Activated T-cell treated with anti-CD3 and anti-CD28 coated beads for 4 hours (primary cell): Measurements from ENCODE around the gene RPS6KA1.
"Not testable (repeated sequence)": the region's sequence is repeated elsewhere in the genome, so short reads cannot be mapped to it uniquely, and the experiment has no call there.

Experiments used
- DNase-seq: peaks from one replicate; pipeline ENCODE4 v3.0.0-alpha.2; 2020

The RPS6KA1 gene

DNA sequence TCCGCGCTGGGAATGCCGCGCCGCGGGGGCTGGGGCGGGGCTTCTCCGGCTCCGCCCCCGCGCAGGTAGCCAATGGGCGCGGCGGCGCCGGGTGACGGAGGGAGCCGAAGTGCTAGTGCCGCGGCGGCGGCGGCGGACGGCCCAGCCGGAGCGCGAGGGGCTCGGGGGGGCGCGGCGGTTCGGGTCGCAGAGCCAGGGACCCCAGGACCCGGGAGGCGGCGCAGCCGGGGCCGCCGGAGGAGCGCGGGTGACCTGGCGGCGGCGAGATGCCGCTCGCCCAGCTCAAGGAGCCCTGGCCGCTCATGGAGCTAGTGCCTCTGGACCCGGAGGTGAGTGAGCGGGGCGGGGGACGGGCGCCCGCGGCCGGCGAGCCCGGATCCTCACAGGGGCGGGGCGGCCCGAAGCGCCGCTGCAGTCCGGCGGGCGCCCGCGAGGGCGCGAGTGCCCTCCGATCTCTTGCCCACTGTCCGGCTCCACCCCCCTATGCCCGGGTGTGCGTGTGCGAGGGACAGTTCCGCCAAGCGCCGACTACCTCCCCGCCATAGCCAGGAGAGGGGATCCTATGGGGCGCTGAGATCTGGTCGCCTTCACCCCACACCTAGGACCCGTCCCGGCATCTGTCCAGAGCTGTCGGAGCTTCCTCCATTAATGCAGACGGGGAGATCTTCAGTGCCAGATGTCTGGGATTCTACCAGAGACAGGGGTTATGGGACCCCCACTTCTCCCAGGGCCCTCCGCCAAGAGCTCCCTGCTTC lies at the start of gene RPS6KA1:
Gene RPS6KA1 (plus strand): TSS at position 107 of the 755 bp plus-strand sequence. CDS start 160 bp downstream, at position 267.
- DNase-seq = peak; percentile 45

DNA sequence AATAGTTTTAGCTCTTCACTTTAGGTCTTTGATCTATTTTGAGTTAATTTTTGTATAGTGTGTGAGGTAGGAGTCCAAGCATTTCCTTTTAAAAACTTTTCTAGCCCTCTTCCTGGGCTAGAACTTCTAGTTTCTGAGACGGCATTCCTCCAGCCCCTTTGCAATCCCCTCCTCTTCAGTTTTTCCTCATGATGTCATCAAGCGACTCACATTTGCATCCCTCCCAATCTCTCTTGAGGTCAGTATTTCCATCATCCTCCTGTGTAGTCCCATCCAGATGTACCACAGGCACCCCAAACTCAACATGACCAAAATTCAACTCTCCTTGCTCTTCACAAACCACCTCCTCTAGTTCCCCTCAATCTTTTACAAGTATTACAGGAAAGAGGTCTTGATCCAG lies 46.6 kb upstream of the RPS6KA1 start:
- no peak for DNase-seq

DNA sequence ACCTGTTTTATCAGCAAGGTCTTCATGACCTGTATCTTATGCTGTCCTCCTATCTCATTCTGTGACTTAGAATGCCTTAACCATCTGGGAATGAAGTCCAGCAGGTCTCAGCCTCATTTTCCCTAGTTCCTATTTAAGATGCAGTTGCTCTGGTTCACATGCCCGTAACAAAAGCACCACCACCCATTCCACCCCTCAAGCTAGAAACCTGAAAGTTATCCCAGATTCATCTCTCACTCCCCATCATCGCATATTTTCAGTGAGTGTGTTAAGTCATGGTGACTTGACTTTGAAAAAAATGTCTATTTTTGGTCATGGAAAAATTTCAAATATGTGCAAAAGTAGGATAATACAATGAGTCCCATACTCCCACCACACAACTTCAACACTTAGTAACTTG lies 45.6 kb upstream of the RPS6KA1 start:
- no peak for DNase-seq

DNA sequence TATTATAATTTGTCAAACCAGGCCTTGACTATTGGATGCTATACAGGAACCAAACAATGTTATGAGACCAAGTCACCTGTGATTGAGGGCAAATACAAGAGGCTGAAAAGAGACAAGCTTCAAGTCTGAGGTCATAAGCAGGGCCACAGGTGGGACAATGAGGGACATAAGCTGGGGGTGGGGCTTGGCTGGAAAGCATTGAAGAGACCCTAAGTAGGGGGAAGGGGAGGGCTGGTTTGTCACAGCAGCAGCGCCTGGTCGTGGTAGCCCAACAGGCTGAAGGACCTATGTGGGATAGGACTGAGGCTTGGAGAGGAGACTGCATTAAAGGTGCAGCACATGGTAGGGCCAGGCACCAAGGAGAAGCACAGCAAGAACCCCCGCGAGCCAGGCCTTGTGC lies 39.4 kb upstream of the RPS6KA1 start:
- DNase-seq = no peak

DNA sequence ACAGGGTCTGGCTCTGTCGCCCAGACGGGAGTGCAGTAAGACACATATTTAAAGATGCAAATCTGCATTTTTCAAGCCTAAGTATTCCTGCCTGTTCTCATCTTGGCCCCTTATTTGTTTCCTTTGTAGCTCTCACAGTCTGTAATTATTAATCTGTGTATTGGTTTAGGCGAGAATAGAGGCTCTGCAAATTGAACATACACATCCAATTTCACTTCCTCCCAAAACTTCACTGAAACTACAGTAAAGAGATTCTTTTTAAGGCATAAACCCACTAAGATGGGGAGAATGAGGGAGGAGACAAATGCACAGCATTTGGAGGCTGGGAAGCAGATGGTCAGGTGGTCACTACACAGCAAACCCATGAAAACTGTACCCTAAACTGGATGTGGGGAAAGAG lies 36.3 kb upstream of the RPS6KA1 start:
- DNase-seq = no peak

DNA sequence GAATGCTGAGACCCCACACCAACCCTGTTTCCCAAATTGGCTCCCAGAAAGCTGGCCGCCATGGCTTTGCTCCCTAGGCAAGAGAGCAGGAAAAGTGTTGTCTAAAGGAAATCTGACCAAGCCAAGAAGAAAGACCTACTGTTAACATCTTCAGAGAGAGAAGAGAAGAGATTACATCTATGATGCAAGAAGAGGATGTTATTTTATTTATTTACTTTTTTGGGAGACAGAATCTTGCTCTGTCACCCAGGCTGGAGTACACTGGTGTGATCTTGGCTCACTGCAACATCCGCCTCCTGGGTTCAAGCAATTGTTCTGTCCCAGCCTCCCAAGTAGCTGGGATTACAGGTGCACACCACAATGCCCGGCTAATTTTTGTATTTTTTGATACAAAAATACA lies 35.6 kb upstream of the RPS6KA1 start:
- no peak for DNase-seq

DNA sequence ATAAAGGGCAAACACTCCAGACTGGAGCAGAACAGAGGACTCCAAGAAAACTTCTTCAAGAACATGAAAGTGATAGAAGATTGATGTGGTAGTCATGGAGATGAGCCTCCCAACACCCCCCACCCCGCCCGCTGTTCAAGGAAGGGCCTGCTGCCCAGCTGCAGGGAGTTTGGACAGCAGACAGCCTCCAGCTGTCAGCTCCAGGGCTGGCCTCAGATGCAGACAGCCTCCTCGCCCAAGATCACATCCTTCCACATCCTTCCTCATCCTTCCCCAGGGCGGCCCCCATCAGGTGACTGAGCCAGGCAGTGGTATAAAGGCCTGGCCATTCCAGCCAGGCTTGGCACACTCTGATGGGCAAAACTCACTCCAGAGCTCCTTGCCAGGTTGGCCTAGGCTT lies 32.7 kb upstream of the RPS6KA1 start:
- no peak for DNase-seq

DNA sequence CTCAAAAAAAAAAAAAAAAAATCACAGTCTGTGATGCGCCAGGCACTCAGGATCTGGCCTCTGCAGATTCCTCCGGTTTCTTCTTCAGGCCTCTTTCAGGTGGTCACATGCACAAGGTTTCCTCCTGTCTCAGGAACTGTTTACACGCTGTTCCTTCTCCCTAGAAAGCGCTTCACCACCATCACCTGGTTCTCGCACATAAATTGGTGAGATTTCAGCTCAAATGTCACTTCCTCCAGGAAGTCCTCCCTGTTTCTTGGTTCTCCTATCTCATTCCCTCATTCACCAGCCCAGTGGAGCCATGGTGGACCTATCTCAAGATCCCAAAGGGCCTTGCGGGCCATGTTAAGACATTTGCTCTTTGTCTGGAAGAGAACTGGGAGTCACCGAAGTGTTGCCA lies 30.7 kb upstream of the RPS6KA1 start:
- DNase-seq = no peak

DNA sequence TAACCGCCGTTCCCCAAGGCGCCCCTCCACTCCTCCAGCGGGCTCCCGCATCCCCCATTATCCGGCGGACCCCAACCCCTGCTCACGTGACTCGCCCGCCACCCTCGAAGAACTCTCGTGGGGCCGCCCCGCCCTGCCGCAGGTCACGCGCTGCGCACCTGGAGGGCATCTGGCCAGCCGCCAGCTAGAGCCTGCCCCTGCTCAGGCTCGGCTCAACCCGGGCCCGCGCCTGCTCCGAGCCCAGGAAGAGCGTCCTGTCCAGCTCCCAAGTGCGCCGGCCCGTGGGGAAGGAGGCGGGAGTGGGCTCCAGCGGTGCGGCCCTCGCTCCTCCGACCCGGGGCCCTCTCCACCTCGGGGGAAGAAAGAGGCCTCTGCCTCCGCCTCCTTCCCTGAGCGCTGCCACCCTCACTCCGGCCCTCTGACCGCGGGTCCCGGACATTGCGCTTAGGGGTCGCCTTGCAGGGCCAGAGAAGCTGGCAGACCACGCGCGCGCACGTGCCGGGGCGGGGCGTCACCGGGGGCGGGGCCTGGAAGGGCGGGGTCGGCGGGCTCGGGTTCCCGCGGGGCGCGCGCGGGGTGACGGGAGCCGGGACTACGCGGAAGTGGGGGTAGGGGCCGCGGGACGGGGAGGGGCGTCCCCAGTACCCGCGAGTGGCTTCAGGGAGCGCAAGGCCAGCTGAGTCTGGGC lies 28.9 kb upstream of the RPS6KA1 start:
- DNase-seq = peak; percentile 95

DNA sequence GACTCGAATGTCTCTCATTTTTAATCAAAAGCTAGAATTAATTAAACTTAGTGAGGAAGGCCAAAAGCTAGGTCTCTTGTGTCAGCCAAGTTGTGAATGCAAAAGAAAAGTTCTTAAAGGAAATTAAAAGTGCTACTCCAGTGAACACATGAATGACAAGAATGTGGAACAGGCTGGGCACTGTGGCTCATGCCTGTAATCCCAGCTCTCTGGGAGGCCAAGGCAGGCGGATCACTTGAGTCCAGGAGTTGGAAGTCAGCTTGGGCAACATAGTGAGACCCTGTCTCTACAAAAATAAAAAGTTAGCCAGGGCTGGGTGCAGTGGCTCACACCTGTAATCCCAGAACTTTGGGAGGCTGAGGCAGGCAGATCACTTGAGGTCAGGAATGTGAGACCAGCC lies 18.9 kb upstream of the RPS6KA1 start:
- DNase-seq = not testable (repeated sequence)

DNA sequence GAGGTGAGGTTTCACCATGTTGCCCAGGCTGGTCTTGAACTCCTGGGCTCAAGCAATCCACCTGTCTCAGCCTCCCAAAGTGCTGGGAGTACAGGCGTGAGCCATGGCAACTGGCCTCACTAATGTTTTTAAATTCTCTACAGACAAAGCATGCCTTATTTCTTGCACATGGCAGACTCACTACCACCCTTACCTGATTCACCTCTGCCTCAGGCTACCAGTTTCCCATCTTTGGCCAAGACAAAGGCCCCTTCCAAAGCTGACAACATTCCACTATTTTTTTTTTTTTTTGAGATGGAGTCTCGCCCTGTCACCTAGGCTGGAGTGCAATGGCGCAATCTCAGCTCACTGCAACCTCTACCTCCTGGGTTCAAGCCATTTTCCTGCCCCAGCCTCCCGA lies 13.7 kb upstream of the RPS6KA1 start:
- not testable (repeated sequence) for DNase-seq

DNA sequence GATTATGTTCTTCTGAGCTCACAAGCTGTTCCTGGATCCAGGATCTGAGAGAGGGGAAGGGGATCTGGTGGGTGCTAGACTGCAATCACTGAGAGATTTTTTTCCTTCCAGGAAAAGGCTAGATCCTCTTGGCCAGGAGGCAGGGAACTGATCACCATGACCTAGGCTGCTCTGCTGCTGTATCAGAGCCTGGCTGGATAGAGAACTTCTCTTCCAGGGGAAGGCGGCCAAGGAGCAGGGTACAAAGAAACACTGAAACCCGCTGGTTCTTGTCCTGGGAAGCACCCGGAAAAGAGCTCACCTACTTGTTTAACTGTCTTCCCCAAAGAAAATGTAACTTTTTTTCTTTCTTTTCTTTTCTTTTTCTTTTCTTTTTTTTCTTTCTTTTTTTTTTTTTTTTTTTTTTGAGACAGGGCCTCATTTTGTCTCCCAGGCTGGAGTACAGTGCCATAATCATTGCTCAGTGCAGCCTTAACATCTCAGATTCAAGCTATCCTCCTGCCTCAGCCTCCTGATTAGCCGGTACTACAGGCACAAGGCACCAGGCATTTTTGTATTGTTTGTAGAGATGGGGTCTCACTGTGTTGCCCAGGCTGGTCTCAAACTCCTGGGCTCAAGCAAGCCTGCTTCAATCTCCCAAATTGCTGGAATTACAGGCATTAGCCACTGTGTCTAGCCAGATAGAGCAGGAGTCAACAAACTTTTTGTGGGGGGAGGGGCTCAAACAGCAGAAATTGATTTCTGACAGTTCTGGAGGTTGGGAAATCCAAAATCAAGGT lies 12.4 kb upstream of the RPS6KA1 start:
- DNase-seq = no peak

DNA sequence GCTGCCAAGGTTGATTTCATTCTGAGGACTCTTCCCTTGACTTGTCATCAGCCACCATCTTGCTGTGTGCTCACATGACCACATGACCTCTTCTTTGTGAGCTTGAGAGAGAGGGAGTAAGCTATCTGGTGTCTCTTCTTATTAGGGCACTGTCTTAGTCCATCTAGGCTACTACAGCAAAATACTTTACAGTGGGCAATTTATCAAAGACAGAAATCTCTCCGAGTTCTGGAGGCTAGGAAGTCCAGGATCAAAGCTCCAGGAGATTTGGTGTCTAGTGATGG lies 11.9 kb upstream of the RPS6KA1 start:
- DNase-seq = no peak

DNA sequence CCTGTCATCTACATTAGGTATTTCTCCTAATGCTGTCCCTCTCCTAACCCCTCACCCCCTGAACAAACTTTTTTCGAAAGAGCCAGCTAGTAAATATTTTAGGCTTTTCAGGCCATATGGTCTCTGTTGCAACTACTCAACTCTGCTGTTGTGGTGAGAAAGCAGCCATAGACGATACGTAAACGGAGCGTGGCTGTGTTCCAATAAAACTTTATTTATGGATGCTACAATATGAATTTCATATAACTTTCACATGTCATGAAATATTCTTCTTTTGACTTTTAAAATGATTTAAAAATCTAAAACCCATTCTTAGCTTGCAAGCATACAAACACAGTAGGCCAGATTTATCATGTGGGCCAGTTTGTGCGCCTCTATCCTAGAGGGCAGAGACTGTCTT lies 11.2 kb upstream of the RPS6KA1 start:
- DNase-seq = no peak

DNA sequence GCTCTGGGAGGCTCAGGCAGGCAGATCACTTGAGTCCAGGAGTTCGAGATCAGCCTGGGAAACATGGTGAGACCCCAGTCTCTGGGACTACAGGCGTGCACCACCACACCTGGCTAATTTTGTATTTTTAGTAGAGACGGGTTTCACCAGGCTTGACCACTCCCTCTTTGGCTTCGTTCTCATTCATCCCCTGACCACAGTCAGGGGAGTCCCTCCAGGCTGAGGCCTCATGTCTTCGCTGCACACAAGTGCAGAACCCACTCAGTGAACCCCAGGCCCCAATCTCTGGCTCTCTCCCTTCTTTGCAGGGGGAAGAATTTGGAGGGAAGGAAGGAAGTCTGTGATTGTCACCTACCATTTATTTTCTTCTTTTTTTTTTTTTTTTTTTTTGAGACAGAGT lies 9.2 kb upstream of the RPS6KA1 start:
- no peak for DNase-seq

DNA sequence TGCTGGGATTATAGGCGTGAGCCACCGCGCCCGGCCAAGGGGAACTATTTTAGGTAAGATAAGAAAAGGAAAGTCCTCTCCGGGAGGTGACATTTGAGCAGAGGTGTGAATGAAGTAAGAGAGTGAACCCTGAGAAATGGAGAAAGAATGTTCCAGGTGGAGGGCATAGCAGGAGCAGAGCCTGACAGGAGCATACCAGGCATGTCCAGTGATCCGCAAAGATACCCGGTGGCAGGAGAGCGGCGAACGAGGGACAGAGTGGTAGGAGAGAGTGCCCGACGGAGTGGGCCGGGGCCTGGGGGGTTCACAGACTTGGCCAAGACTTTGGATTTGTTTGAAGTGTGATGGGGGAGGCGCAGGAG lies 7.9 kb upstream of the RPS6KA1 start:
- DNase-seq = no peak

DNA sequence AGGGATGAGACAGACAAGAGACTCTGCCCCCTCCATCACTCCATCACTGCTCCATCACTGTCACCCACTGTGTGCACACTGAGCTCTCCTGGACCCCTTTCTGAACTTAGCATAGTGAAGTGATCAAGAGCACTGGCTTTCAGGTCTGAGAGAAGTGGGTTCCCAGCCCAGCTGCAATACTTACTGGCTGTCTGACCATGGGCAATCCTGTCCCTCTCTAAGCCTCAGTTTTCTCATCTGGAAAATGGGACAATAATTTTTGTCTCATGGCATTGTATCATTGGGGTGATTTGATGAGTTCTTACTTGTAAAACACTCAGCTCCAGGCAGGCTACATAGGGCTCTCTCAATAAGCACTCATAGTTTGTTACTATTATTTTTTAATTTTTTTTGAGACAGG lies 7.5 kb upstream of the RPS6KA1 start:
- DNase-seq = no peak

DNA sequence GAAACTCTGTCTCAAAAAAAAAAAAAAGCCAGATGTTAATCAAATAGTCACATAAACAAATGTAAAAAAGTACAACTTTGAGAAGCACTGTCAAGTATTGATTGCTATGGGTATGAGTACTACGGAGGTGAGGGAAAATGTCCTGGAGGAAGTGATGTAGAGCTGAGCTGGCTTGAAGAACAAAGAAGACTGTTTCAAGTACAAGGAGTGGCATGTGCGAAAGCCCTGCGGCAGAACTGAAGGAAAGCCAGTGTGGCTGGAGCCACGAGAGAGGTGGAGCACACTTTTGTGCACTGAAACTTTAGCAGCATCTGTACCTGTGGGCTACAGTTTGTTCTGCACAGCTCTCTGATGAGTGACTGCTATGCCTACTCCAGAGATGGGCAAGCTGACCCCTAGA lies 5.4 kb upstream of the RPS6KA1 start:
- DNase-seq = no peak

DNA sequence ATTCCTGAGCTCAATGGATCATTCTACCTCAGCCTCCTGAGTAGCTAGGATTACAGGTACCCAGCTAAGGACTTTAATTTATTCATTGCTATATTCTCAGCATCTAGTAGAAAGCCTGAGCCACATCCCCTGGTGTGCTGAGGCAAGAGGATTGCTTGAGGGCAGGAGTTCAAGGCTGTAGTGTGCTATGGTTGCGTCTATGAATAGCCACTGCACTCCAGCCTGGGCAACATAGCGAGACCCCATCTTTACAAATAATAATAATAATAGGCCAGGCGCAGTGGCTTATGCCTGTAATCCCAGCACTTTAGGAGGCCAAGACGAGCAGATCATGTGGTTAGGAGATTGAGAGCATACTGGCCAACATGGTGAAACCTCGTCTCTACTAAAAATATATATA lies 3.3 kb upstream of the RPS6KA1 start:
- DNase-seq = no peak

DNA sequence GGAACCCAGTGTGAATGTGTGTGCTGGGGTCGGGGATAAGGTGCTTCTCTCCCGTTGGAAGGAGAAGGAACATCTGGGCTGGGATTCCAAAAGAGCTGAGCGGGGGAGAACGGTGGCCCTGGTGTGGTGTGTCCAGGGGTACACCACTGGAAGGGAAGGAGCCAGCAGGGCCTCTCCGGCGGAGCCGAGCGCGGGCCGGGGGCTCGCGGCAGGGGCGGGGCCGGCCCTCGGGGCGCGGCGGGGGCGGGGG lies 231 bp upstream of the RPS6KA1 start:
- no peak for DNase-seq

DNA sequence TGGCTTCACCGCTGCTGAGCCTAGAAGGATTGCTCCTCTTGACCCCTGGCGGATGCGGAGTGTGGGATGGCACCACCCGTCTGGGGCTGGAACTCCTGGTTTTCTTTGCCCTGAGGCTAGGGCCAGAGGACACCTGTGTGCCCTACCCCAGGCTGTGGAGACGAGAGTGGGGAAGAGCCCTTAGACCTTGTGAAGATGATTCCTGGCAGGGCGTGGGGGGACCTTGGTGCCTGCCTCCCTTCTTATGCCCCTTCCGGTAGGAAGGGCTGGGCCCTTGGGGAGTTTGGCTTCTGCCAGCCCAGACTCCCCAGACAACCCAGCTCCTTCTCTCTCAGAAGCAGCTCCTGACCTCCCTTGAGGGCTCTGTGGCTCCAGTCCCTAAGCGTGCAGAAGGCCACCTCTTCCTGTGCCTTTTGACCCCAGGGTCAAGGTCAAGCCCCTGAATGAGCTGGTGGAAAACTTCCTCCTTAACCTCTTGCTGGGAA lies 891 bp downstream of the RPS6KA1 start:
- no peak for DNase-seq

DNA sequence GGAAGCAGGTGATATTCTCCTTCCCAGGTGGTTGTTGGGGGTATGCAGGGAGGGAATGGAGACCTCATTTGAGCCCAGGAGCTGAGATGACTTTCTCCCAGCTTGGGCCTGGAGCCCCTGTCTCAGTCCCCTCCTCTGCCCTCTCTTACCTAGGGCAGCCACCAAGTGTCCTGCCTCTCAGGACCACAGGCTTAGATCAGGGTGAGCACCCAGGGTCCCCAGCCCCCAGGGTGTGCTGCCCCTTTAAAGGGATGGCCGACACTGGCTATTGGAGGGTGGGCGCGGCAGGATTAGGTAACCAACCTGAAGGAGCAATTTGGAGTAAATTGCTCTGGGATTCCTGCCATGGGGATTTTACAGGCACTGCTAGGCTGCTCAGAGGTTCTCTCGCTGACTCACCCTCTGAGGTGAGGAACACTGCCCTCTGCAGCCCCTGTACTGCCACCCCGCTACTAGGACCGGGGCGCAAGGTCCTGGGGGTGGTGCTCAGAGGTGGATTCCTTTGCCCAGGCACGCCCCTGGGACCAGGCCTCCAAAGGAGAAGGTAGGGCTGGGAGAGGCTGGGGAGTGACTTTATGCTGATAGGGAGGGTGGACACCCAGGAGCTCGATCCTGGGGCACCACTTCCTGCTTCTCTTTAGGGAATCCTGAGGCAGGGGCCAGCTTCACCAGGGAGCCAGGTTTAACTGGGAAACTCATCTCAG lies 1.5 kb downstream of the RPS6KA1 start:
- no peak for DNase-seq

DNA sequence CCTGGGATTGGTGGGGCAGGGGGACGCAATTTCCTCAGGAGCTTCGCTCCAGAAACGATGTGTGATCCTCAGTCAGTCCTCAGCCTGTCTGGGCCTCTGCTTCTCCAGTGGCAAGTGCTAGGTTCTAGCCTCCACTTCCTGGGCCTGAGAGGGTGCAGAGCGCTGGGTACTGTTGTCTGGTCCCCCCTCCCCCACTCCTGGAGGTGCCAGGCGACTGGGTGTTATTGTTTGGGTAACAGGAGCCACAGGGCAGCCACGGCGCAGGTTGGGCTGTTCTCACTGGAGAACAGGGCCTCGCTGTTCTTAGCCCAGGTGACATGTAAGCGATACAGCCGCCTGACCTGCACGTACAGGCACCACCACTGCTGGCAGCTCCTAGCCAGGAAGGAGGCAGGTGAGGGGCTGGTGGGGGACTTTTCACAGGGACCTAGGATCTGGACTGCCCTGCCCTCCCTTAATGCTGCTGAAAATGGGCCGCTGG lies 2.1 kb downstream of the RPS6KA1 start:
- no peak for DNase-seq
